Measurements from ENCODE around the gene TEX10. TPM values are rescaled to one million over a fixed set of nuclear protein-coding genes. Genes with fewer than 3 reads are reported as not detected.

The TEX10 gene
- total RNA-seq, 2 donors from 2014 or later = 44.7 to 49.4 TPM

- no peak for TF ChIP-seq CTCF (conservative IDR thresholded peaks at IDR 0.05)
- H3K9ac ChIP-seq (ENCODE audit: extremely low read depth, low read length, poor library complexity, severe bottlenecking) = no peak overlapping the region
- DNase-seq = no peak
- Mint-ChIP-seq H3K4me3 (no peak overlapping the region), H3K9me3 (peaks cover 13% of the 10 kb centered on the region), H3K27ac (no peak overlapping the region), H3K36me3 (ENCODE audit: low read depth) (peaks cover 59% of the 10 kb centered on the region), H3K27me3 (ENCODE audit: insufficient read depth) (no peaks in the 10 kb centered on the region), H3K4me1 (no peaks in the 10 kb centered on the region)
- no peaks in the 10 kb centered on the region for H3K27me3 ChIP-seq (ENCODE audit: control insufficient read depth, insufficient read depth, low read length, poor library complexity, severe bottlenecking)
- H3K9me3 ChIP-seq (ENCODE audit: control insufficient read depth, low read length) = peaks cover 30% of the 10 kb centered on the region
- H3K4me1 ChIP-seq (ENCODE audit: control insufficient read depth, insufficient read depth, low read length) = no peaks in the 10 kb centered on the region
- peaks cover 54% of the 10 kb centered on the region for H3K36me3 ChIP-seq (ENCODE audit: control insufficient read depth, insufficient read depth, low read length)
- H3K4me3 ChIP-seq (ENCODE audit: low read length) = no peak overlapping the region
- H3K27ac ChIP-seq (ENCODE audit: low read depth, low read length) = no peak overlapping the region
- WGBS, 2 experiments (ENCODE audit: insufficient coverage in 1 of 2, insufficient read length in 1 of 2) = 96 to 100% methylated on average over 6 to 7 of the region's 7 CpGs
Measured at GRCh38 chr9:100285601-100286000, 67.1 kb downstream of the TEX10 start.

GRCh38 chr9:100285080-100285479 is 67.7 kb downstream of the TEX10 start:
- Histone ChIP-seq H3K9ac (ENCODE audit: extremely low read depth, low read length, poor library complexity, severe bottlenecking) (no peak overlapping the region), H3K9me3 (ENCODE audit: control insufficient read depth, low read length) (peaks cover 30% of the 10 kb centered on the region), H3K4me1 (ENCODE audit: control insufficient read depth, insufficient read depth, low read length) (no peaks in the 10 kb centered on the region), H3K4me3 (ENCODE audit: low read length) (no peak overlapping the region), H3K36me3 (ENCODE audit: control insufficient read depth, insufficient read depth, low read length) (peaks cover 52% of the 10 kb centered on the region), H3K27ac (ENCODE audit: low read depth, low read length) (no peak overlapping the region), H3K27me3 (ENCODE audit: control insufficient read depth, insufficient read depth, low read length, poor library complexity, severe bottlenecking) (no peaks in the 10 kb centered on the region)
- no peaks in the 10 kb centered on the region for H3K4me1 Mint-ChIP-seq
- H3K4me3 Mint-ChIP-seq = no peak overlapping the region
- H3K27me3 Mint-ChIP-seq (ENCODE audit: insufficient read depth) = no peaks in the 10 kb centered on the region
- no peak for DNase-seq
- no peak overlapping the region for H3K27ac Mint-ChIP-seq
- H3K9me3 Mint-ChIP-seq = peaks cover 13% of the 10 kb centered on the region
- H3K36me3 Mint-ChIP-seq (ENCODE audit: low read depth) = peaks cover 57% of the 10 kb centered on the region
- no peak for TF ChIP-seq CTCF (conservative IDR thresholded peaks at IDR 0.05)

- Mint-ChIP-seq H3K27me3 (ENCODE audit: insufficient read depth) (no peaks in the 10 kb centered on the region), H3K4me3 (no peak overlapping the region), H3K4me1 (no peaks in the 10 kb centered on the region), H3K36me3 (ENCODE audit: low read depth) (peaks cover 52% of the 10 kb centered on the region), H3K27ac (no peak overlapping the region), H3K9me3 (peaks cover 13% of the 10 kb centered on the region)
- Histone ChIP-seq H3K4me3 (ENCODE audit: low read length) (no peak overlapping the region), H3K9ac (ENCODE audit: extremely low read depth, low read length, poor library complexity, severe bottlenecking) (no peak overlapping the region), H3K27ac (ENCODE audit: low read depth, low read length) (no peak overlapping the region), H3K9me3 (ENCODE audit: control insufficient read depth, low read length) (peaks cover 30% of the 10 kb centered on the region), H3K36me3 (ENCODE audit: control insufficient read depth, insufficient read depth, low read length) (peaks cover 44% of the 10 kb centered on the region), H3K27me3 (ENCODE audit: control insufficient read depth, insufficient read depth, low read length, poor library complexity, severe bottlenecking) (no peaks in the 10 kb centered on the region), H3K4me1 (ENCODE audit: control insufficient read depth, insufficient read depth, low read length) (no peaks in the 10 kb centered on the region)
- no peak for TF ChIP-seq CTCF (conservative IDR thresholded peaks at IDR 0.05)
- DNase-seq = no peak
- 87 to 100% methylated on average over 3 to 7 of the region's 7 CpGs for WGBS, 2 experiments (ENCODE audit: insufficient coverage in 1 of 2, insufficient read length in 1 of 2)
Measured at GRCh38 chr9:100284247-100284646, 68.5 kb downstream of the TEX10 start.

All from endodermal cell (in vitro differentiated cells).